ENCODE data around the gene GBP1.
"Not testable (repeated sequence)": the region's sequence is repeated elsewhere in the genome, so short reads cannot be mapped to it uniquely, and the experiment has no call there.

- not testable (repeated sequence) for TF ChIP-seq CTCF (IDR thresholded peaks at IDR 0.05; ENCODE audit: insufficient read depth, low read depth, low read length); EZH2 (IDR thresholded peaks at IDR 0.05; ENCODE audit: insufficient read depth, low read length)
These were observed 7.6 kb upstream of the GBP1 start for GRCh38 chr1:89072466-89073065.

Measured in astrocyte (in vitro differentiated cells and primary cell).